Panc1 (cell line): ENCODE measurements around the gene MDM1.

ENCODE experiments used
- SIN3A ChIP-seq: IDR thresholded peaks from 2 replicates; pipeline ENCODE4 v1.6.1; 2012; ENCODE audit warnings: low read depth, mild to moderate bottlenecking, low read length, moderate library complexity, borderline replicate concordance; ENCODE audit not compliant: insufficient read depth
- TF ChIP-seq, protein P1 (sequence below): fragments of 450-650 bp; IDR thresholded peaks from 2 replicates; pipeline ENCODE4 v1.5.1; 2017; ENCODE audit warnings: mild to moderate bottlenecking
- TF ChIP-seq, protein P2 (sequence below), 2 experiments: IDR thresholded peaks; 2 replicates each; pipeline ENCODE4 v1.6.1; 2011 to 2012; ENCODE audit warnings: low read depth in 2 of 2, control low read depth in 1 of 2, low read length in 1 of 2, mild to moderate bottlenecking in 1 of 2, moderate library complexity in 1 of 2; ENCODE audit not compliant: insufficient read depth in 1 of 2

- TF ChIP-seq, protein P1, sequence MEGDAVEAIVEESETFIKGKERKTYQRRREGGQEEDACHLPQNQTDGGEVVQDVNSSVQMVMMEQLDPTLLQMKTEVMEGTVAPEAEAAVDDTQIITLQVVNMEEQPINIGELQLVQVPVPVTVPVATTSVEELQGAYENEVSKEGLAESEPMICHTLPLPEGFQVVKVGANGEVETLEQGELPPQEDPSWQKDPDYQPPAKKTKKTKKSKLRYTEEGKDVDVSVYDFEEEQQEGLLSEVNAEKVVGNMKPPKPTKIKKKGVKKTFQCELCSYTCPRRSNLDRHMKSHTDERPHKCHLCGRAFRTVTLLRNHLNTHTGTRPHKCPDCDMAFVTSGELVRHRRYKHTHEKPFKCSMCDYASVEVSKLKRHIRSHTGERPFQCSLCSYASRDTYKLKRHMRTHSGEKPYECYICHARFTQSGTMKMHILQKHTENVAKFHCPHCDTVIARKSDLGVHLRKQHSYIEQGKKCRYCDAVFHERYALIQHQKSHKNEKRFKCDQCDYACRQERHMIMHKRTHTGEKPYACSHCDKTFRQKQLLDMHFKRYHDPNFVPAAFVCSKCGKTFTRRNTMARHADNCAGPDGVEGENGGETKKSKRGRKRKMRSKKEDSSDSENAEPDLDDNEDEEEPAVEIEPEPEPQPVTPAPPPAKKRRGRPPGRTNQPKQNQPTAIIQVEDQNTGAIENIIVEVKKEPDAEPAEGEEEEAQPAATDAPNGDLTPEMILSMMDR: no peak
- TF ChIP-seq, protein P2, sequence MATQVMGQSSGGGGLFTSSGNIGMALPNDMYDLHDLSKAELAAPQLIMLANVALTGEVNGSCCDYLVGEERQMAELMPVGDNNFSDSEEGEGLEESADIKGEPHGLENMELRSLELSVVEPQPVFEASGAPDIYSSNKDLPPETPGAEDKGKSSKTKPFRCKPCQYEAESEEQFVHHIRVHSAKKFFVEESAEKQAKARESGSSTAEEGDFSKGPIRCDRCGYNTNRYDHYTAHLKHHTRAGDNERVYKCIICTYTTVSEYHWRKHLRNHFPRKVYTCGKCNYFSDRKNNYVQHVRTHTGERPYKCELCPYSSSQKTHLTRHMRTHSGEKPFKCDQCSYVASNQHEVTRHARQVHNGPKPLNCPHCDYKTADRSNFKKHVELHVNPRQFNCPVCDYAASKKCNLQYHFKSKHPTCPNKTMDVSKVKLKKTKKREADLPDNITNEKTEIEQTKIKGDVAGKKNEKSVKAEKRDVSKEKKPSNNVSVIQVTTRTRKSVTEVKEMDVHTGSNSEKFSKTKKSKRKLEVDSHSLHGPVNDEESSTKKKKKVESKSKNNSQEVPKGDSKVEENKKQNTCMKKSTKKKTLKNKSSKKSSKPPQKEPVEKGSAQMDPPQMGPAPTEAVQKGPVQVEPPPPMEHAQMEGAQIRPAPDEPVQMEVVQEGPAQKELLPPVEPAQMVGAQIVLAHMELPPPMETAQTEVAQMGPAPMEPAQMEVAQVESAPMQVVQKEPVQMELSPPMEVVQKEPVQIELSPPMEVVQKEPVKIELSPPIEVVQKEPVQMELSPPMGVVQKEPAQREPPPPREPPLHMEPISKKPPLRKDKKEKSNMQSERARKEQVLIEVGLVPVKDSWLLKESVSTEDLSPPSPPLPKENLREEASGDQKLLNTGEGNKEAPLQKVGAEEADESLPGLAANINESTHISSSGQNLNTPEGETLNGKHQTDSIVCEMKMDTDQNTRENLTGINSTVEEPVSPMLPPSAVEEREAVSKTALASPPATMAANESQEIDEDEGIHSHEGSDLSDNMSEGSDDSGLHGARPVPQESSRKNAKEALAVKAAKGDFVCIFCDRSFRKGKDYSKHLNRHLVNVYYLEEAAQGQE (IDR thresholded peaks at IDR 0.05; ENCODE audit: insufficient read depth in 1 of 2, low read depth in 2 of 2, low read length in 1 of 2): no peak
- no peak for TF ChIP-seq SIN3A
Measured at GRCh38 chr12:68325966-68326365, 6.2 kb downstream of the MDM1 start.
